ENCODE measurements around the gene BMP2K.

Gene BMP2K

GRCh38 chr4:78776079-78776728 is at the start of gene BMP2K:
Gene BMP2K (plus strand): TSS chr4:78776350. CDS start chr4:78776544, 194 bp downstream.
- peak; percentile 88 for DNase-seq

GRCh38 chr4:78726546-78726945 is 49.6 kb upstream of the BMP2K start:
- DNase-seq, result no peak

GRCh38 chr4:78732332-78733104 is 43.6 kb upstream of the BMP2K start:
- no peak for DNase-seq

- DNase-seq, result no peak
Measured at GRCh38 chr4:78734441-78735162, 41.5 kb upstream of the BMP2K start.

DNA sequence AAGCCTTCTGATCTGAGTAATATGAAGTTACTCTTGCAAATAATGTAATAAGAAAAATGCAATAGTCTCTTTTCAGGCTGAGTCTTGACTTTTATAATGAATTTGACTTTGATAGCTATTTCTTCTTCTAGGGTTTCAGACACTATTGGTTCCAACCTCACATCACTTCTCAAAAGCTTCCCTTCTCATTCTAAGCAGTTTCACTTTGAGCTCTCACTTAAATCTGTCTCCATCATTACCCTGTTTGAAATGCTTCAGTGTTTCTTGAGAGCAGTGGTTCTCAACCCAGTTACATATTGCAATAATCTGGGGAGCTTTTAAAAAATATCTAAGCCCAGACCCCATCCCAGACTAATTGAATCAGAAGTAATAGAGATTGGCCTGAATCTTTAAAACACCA is 40.5 kb upstream of the BMP2K start:
- DNase-seq, result no peak

DNA sequence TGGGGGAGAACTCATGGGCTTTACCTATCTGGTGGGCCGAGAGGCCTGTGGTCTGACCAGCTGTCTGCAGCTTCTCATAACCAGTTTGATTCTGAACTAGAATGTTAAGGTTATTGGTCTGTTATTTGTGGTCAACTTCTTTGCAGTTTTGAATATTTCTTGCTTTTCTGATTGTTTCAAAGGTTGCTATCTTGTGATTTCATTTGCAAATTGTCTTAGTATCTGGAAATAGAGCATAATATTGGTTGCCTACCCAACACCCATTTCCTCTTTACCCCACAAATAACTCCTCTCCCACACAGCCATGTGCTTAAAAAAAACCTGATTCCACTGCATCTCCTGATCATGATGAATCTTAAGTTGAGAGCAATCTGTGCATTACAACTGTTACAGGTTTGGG is 39.1 kb upstream of the BMP2K start:
- no peak for DNase-seq

GRCh38 chr4:78737973-78738372 is 38.2 kb upstream of the BMP2K start:
- no peak for DNase-seq

- DNase-seq, result no peak
Measured at GRCh38 chr4:78742300-78742699, 33.9 kb upstream of the BMP2K start.

DNA sequence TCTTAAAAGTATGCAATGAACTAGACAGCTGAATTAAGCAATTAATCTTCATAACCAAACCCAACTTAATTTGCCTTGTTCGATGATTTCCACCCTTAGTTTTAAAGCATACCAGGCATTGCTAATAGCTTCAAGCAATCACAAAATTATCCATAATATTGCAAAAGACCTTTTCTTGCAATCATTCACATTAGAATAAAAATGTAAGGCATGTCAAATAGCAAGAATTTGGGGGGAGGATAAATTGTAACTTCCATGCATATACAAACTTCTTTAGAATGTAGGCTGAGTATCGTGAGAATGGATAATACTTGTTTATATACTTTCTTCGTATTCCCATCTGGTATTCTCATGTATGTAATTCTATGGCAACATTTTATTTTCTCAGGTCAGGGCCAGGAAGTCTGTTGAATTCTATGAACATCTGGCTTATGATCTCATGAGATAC is 28.7 kb upstream of the BMP2K start:
- no peak for DNase-seq

- DNase-seq, result no peak
Measured at GRCh38 chr4:78748381-78748780, 27.8 kb upstream of the BMP2K start.

DNA sequence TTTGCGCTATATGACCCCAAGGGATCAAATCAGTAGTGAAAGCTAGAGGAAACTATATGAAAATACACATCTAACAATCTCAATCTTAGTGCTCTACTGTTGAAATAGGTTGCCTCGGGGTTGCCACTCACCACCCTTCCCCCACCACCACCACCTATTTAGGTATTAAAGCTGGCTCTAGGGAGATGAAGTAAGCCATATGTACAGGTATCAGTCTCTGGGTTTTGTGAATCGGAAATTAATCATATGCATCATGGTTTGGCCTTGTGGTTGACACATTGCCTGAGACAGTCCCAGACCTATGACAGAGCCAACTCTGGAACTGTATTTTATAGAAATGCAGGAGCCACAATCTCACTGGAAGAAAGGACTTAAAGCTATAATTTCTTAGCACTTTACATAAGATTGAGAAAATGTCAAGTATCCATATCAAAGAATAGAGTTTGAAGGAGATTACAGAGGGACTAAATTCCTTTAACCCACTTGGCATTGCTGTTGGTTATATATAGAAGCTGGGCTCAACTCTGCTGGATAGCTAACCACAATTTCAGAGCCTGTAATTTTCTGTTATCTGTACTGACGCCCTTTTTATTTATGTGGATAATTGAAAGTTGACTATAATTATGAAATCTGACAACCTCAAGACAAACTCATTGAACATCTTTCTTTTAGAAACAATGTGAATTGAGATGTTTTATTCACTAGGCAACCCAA is 26.7 kb upstream of the BMP2K start:
- DNase-seq, result no peak

- DNase-seq, result no peak
Measured at GRCh38 chr4:78749972-78750727, 26.0 kb upstream of the BMP2K start.

GRCh38 chr4:78753091-78753490 is 23.1 kb upstream of the BMP2K start:
- DNase-seq, result no peak

DNA sequence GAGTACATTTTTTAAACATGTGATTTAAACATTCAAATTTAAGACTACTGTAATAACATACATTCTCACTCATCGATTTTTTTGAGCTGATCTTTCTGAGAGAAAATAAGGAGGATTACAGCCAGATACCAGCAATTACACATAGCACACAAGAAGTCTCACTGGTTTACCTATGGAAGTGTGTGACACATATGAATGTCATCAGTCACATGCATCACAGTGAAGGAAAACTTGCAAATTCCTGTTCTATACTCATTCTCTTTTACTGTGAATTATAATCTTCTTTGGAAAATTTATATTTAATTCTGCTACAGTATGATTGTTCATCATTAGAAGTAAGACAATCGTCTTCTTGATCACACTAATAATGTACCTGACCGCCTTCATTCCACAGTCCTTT is 21.3 kb upstream of the BMP2K start:
- DNase-seq, result no peak

DNA sequence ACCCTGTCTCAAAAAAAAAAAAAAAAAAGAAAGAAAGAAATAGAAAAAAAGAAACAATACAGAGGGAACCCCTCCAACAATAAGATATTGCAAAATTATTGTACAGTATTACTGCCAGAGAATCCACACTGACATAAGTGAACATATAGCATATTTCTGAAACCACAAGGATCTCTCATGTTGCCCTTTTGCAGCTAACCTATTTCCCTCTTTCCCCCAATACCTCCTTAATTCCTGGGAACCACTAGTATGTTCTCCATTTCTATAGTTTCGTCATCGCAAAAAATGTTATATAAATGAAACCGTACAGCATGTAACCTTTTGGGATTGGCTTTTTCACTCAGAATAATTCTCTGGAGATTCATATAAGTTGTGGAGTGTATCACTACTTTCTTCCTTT is 20.0 kb upstream of the BMP2K start:
- DNase-seq, result no peak

DNA sequence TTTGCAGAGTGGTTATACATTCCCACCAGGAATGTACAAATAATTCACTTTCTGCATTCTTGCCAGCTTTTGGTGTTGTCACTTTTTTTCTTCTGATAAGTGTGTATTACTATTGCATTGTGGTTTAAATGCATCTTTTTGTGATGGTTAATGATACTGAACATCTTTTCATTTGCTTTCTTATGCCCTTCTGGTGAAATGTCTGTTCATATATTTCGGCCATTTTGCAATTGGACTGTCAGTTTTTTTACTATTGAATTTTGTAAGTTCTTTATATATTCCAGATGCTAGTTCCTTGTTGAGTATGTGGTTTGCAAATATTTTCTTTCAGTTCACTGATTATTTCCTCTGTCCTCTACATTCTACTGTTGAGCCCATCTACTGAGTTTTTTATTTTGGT is 19.4 kb upstream of the BMP2K start:
- no peak for DNase-seq

GRCh38 chr4:78757574-78757973 is 18.6 kb upstream of the BMP2K start:
- no peak for DNase-seq

DNA sequence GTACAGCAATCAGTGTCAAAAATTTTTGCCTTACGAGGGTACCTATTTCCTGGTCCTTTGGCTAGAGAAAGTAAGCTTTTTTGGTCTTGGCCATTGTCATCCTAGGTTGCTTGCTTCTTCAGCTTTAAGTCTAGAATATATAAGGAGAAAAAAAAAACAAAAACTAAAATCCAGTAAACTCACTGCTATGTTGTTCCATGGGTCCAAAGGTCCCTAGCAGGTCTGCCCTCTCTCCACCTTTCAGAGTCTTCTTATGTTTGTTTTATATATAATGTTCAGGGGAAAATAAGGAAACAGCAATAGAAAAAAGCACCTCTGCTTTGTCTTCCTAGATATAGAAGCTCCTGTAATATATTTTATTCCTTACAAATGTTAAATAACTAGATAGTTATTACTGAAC is 18.1 kb upstream of the BMP2K start:
- no peak for DNase-seq

DNA sequence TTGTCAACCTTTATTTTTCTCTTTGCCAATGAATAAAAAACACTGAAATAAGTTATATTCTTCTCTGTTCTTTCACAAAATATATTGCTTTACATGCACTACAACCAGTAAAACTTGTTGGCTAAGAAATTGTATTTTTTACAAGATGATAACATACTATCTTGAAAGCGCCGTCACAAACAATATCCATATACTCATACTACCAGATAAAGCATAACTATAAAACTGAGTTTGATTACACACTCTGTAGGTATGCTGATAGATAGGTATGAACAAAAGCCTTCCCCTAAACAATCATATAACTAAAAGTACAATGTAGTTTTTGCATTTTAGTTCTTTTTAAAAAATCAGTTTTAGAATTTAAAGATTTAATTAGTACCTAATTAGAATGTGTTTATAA is 13.6 kb upstream of the BMP2K start:
- no peak for DNase-seq

GRCh38 chr4:78763251-78763650 is 12.9 kb upstream of the BMP2K start:
- no peak for DNase-seq

DNA sequence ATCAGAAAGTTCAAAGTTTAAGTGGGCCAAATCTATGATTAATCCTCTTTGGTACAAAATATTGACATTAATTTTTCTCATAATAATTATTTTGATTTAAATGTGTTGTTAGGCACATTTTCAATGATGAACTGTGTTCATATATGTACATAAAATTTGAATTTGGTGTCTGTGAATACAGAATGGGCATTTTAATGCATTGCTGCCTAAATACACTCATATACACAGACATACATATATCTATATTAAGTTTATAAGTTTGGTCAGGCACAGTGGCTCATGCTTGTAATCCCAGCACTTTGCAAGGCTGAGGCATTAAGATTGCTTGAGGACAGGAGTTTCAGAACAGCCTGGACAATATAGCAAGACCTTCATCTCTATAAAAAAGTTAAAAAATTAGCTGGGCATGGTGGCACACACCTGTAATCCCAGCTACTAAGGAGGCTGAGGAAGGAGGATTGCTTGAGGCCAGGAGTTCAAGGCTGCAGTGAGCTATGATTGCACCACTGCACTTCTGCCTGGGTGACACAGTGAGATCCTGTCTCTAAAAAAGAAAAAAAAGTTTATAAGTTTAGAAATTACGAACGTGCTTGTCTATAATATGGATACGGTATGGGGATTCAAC is 12.3 kb upstream of the BMP2K start:
- no peak for DNase-seq

DNA sequence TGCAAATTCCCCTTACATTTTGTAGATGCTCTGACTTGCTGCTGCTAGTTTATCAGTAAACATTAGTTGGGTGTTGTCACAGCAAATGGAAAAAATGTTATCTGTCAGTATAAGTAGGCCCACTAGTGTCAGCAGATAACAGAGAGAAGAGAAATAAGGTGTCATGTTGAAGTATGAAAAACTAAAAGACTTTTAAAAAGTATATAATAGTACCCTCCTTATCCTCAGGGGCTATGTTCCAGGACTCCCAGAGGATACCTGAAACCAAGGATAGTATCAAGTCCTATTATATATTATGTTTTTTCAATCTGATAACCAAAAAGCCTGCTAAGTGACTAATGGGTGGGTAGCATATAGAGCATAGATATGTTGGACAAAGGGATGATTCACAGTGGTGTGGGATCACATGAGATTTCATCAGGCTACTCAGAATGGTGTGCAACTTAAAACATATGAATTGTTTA is 11.6 kb upstream of the BMP2K start:
- no peak for DNase-seq

All from activated CD8-positive, alpha-beta memory T cell treated with anti-CD3 and anti-CD28 coated beads, Interleukin-2, amount 50 U/mL, for 48 hours (primary cell).